ENCODE measurements around the gene EXD3.

DNA sequence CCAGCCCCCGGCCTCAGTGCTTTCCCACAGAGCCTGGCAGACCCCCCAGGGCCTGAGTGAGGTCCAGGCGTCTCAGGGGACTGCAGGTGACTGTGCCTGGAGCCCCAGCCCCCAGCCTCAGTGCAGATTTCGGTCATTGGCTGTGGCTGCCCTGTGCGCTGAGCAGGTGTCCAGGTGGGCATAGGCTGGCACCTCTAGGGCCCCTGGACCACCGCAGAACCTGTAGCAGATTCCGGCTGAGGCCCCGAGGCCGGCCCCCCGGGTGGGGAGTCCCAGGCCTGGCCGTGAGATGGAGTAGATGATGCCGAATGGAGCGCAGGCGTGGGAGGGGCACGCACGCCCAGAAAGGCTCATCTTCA lies 12.1 kb downstream of the EXD3 start:
- TF ChIP-seq, protein P1, sequence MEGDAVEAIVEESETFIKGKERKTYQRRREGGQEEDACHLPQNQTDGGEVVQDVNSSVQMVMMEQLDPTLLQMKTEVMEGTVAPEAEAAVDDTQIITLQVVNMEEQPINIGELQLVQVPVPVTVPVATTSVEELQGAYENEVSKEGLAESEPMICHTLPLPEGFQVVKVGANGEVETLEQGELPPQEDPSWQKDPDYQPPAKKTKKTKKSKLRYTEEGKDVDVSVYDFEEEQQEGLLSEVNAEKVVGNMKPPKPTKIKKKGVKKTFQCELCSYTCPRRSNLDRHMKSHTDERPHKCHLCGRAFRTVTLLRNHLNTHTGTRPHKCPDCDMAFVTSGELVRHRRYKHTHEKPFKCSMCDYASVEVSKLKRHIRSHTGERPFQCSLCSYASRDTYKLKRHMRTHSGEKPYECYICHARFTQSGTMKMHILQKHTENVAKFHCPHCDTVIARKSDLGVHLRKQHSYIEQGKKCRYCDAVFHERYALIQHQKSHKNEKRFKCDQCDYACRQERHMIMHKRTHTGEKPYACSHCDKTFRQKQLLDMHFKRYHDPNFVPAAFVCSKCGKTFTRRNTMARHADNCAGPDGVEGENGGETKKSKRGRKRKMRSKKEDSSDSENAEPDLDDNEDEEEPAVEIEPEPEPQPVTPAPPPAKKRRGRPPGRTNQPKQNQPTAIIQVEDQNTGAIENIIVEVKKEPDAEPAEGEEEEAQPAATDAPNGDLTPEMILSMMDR (conservative IDR thresholded peaks at IDR 0.05; ENCODE audit: low read length): no peak
- TF ChIP-seq EZH2phosphoT487 (IDR thresholded peaks at IDR 0.05; ENCODE audit: borderline replicate concordance, low read depth, low read length): no peak
